Epidermal melanocyte (primary cell): ENCODE data around the gene OR14A2.
"Not testable (repeated sequence)": the region's sequence is repeated elsewhere in the genome, so short reads cannot be mapped to it uniquely, and the experiment has no call there.

Experiments used
- DNase-seq: peaks from one replicate; pipeline ENCODE4 v3.0.0; 2011; ENCODE audit warnings: low spot score; ENCODE audit not compliant: insufficient read length

The OR14A2 gene

DNA sequence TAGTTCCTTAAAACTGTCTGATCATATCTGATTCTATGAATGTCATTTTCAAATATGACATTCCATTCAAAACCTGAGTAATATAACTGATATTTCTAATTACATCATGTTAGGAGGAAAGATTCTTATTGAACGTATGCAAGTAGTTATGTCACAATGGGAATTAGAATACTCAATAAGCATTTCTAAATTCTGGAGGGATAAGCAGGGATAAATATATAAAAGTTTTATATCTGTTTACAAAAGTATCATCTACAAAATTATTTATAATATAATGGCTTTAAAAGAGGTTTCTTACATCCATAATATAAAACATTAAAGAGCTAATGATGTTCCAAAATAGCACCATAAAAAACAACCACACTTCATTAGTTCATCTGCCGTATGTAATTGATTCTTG, at the start of gene OR14A2:
TSS of gene OR14A2 (minus strand) at position 101 of the 400 bp plus-strand sequence.
- no peak for DNase-seq

DNA sequence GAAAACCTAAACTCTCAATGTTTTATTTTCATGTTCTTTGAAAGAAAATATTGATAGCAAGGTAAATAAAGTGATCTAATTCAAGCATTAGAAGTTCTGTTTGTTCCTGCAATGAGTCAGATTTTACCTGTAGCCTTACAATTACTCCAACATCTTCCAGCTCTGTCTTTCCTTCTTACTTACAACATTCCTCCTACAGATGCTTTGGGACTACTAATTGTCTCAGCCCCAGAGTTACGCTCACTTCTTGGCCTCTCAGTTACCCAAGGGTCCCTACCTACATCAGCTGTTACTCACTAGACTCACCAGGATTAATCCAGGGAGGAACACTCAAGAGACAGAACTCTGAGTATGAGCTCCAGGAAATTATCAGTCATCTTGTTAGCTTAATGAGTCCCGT, 49.6 kb upstream of the OR14A2 start:
- DNase-seq, result no peak

DNA sequence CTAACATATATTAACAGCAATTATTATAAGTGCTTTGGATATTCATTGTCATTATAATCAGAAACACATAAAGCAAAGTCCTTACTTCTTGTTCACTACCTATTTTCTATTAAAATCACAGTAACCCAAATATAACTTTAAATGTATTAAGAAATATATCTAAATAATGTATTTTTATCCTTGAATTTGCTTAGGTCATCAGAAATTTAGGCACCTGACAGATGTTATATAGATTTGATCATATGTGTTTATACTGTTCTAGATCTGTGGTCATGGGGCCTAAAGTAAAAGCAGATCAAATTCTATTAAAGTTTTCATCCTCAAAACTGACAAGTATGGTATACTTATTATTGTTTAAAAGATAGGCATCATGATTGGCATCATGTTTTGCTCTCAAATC, 21.7 kb upstream of the OR14A2 start:
- DNase-seq, result no peak

GRCh38 chr1:247760456-247760855, 12.5 kb upstream of the OR14A2 start, which contains the start of gene OR1C1:
Gene OR1C1, minus strand, starts transcription at chr1:247760556. Its CDS starts 2,150 bp downstream, at chr1:247758406.
- no peak for DNase-seq

- not testable (repeated sequence) for DNase-seq
Observed at GRCh38 chr1:247754311-247754710, 6.4 kb upstream of the OR14A2 start.

GRCh38 chr1:247749870-247750269, 1.9 kb upstream of the OR14A2 start:
- DNase-seq, result no peak

DNA sequence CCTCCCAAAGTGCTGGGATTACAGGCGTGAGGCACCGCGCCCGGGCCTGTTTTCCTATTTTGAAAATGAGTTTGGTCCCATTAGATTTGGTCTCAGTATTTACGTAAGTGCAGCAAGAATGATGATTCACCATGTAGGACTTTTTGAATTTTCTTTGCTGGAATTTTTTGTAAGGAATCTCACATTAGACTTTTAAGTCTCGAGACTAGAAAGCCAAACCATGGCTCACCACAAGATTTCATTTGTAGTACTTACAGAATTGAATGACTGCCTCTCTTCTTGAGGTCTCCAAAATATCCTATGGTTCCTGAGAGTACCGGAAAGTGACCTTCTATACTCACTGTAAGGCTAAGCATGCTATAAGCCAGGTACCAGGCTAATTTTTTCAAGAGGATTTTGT, 325 bp downstream of the OR14A2 start:
- DNase-seq, result no peak

- DNase-seq, result no peak
Observed at GRCh38 chr1:247746391-247746935, 1.5 kb downstream of the OR14A2 start.

DNA sequence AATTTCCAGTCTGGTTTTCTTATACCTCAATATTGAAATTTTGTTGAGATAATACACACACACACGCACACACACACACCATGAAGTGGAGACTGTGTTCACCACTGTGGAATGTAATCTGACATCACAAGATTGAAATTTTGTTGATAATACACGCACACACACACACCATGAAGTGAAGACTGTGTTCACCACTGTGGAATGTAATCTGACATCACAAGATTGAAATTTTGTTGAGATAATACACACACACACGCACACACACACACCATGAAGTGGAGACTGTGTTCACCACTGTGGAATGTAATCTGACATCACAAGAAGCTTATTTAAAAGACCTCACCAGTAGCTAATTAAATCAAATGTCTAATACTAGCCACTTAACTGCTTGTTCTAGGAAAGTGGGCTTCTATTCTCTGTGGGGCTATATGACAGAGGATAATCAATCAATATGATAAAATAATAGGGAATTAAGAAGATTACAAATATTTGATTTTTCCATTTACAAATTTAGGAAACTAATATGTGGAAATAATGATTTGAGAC, 5.7 kb downstream of the OR14A2 start:
- DNase-seq, result not testable (repeated sequence)

DNA sequence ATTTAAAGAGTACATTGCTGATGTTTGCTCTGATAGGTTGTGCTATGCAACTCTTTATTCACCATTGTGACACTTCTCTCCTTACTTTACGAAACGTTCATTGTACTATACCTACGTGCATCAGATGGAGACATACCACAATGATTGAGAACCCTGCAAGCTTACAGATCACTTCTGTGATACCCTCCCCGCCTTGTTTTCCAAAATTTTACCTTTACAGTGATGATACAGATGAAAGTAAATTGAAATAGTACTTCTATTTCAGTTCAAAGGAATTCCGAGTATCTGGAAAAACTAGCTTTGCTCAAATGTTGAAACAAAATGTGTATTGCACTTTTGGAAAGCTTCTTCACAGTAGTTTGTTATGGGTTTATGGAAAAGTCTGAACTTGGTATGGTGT, 6.2 kb downstream of the OR14A2 start:
- DNase-seq, result no peak

DNA sequence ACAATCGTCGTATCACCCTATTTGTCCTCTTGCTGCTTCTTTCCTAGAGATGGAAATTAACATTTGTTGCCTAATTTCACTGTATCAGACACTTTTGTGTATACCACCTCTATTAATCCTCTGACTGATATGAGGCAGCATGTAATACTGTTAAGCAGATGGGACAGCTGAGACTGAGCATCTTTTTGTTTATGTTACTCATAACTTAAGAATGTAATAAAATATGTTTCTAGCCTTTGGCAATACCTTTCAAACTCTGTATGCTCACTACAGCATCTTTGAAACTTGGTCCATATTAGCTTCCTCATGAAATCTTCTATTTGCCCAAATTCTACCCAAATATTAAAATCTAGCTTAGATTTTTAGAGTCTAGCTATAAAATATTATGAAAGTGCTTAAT, 7.2 kb downstream of the OR14A2 start:
- no peak for DNase-seq

DNA sequence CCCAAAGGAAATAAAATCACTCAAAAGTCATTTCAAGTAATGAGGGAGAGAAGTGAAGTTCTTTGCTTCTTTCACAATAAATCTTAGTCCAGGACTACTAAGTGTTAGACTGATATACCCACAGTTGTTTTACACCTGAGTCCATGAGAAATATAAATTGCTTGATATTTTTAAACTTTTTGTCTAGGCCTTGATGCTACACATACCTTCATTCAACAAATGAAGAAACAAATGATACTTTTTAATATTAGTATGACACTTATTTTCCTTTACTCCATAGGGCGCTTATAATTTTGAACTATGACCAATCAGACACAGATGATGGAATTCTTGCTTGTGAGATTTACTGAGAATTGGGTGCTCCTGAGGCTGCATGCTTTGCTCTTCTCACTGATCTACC, 9.6 kb downstream of the OR14A2 start, which contains the start of gene OR14K1:
TSS of gene OR14K1 (plus strand) at position 301 of the 400 bp plus-strand sequence. CDS start at position 301, 0 bp downstream.
- no peak for DNase-seq

DNA sequence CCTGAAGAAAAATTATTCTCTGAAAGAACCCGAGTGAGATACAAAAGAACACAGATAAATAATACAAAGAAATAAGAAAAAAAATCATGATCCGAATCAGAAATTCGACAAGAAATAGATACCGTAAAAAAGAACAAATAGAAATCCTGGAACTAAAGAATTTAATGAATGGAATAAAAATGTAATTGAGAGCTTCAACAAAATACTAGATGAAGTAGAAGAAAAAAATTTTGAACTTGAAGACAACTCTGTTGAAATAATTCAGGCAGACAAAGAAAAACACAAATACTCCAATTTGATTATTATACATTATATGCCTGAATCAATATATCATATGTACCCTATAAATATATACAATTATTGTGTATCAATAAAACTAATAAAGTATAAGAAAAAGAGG, 26.7 kb downstream of the OR14A2 start:
- DNase-seq, result no peak

DNA sequence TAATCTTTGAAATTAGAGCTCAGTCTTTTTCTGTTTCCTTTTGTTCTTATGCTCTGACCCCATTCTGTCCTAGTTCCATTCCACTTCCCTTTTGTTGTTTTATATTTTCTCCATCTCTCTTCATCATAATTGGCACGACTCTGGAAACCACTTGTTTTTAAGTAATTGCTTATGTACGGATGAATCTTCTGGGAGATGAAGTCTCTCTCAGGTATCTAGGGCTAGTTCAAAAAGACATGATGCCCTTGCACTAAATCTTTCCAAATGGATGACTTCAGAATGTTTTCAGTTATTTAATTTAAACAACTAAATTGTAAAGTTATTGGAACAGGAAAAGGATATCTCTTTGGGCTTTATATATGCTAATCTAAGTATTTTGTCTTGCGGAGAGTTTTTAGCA, 31.4 kb downstream of the OR14A2 start, which contains the start of gene OR6F1:
TSS of gene OR6F1 (minus strand) at position 101 of the 400 bp plus-strand sequence. CDS start 3,891 bp downstream, outside the sequence.
- DNase-seq, result no peak

DNA sequence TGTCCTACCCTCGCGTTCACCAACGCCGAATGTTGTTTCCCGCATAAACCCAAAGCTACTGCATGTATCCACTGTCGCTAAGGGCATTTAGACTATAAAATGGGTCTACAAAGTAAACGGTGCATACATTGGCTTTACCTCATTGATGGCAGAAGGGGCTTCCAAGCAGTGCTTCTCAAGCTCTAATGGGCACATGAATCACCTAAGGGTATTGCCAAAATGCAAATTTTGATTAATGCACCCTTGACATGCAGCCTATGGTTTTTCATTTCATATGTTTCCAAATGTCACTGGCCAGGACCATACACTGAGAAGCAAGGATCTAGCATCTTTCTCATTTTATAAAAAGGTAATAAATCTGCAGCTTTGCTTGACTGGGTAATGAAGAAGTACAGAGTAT, 34.2 kb downstream of the OR14A2 start:
- DNase-seq, result no peak

GRCh38 chr1:247710681-247711080, 37.3 kb downstream of the OR14A2 start:
- not testable (repeated sequence) for DNase-seq

DNA sequence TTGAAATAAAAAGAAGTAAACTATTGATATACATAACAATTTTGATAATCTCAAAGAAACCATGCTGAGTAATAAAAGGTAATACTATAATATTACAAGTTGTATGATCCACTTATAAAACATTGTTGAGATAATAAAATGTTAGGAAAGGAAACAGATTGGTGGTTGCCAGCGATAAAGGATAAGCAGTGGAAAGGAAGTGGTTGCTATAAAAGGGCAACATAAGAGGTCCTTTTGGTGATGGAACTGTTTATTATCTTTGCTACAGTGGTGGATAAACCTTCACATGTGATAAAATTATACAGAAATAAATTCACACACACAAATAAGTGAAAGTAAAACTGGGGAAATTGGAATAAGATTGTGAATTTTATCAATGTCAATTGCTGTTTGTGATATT, 46.6 kb downstream of the OR14A2 start:
- DNase-seq, result no peak

GRCh38 chr1:247681288-247681897, 66.5 kb downstream of the OR14A2 start:
- DNase-seq, result no peak

GRCh38 chr1:247680171-247680570, 67.8 kb downstream of the OR14A2 start:
- no peak for DNase-seq

GRCh38 chr1:247679639-247680038, 68.3 kb downstream of the OR14A2 start, which contains the start of gene OR13G1:
Gene OR13G1, minus strand, starts transcription at chr1:247679739. Its CDS starts 6,698 bp downstream, at chr1:247673041.
- no peak for DNase-seq
